HG03354 (cell line): Measurements from ENCODE around the gene PTPRM.

Experiments
- ATAC-seq: cut with Tn5 transposase; IDR thresholded peaks from one replicate; pipeline ENCODE4 v1.9.1; 2021; ENCODE audit warnings: mild to moderate bottlenecking; ENCODE audit not compliant: unreplicated experiment, poor library complexity, severe bottlenecking

PTPRM gene

GRCh38 chr18:7597500-7597899, 30.4 kb downstream of the PTPRM start:
- no peak for ATAC-seq

GRCh38 chr18:7598167-7599047, 31.3 kb downstream of the PTPRM start:
- ATAC-seq, result no peak

GRCh38 chr18:7600036-7600435, 32.9 kb downstream of the PTPRM start:
- no peak for ATAC-seq

- no peak for ATAC-seq
Observed at GRCh38 chr18:7600528-7601245, 33.6 kb downstream of the PTPRM start.

DNA sequence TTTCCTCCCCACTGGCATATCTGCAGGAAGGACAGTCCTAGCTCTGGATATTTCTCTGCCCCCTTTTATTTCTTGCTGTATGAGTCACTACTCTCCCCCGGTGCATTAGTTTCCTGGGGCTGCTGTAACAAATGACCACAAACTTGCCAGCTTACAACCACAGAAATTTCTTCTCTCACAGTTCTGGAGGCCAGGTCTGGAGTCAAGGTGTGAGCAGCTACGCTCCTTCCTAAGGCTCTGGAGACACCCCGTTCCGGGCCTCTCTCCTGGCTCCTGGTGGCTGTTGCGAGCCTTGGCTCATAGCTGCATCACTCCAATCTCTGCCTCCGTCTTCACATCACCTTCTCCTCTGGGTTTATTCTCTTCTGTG, 34.1 kb downstream of the PTPRM start:
- no peak for ATAC-seq

- ATAC-seq, result no peak
Observed at GRCh38 chr18:7601936-7602335, 34.8 kb downstream of the PTPRM start.

- no peak for ATAC-seq
Observed at GRCh38 chr18:7603259-7604000, 36.3 kb downstream of the PTPRM start.

- no peak for ATAC-seq
Observed at GRCh38 chr18:7604361-7604760, 37.2 kb downstream of the PTPRM start.

GRCh38 chr18:7605705-7606104, 38.6 kb downstream of the PTPRM start:
- ATAC-seq, result no peak

- no peak for ATAC-seq
Observed at GRCh38 chr18:7607540-7608173, 40.5 kb downstream of the PTPRM start.

DNA sequence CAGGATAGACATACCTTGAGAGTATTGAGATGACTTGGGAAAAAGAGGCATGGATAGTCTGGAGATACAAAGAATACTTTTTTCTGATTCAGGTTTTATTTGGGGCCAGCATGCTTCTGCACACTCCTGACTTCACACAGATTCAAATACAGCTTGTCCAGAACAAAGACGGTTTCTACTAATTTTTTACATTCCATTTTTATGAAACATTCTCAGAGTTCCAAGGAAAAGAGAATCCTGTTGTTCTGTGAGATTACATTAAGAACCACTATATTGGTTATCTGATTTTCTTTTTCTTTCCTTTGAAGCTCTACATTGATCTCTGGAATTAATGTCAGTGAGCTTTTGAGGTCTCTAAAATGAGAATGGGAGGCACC, 41.0 kb downstream of the PTPRM start:
- ATAC-seq, result no peak

- ATAC-seq, result no peak
Observed at GRCh38 chr18:7608781-7609201, 41.7 kb downstream of the PTPRM start.

GRCh38 chr18:7609617-7610016, 42.5 kb downstream of the PTPRM start:
- ATAC-seq, result no peak

GRCh38 chr18:7614042-7614441, 46.9 kb downstream of the PTPRM start:
- no peak for ATAC-seq

DNA sequence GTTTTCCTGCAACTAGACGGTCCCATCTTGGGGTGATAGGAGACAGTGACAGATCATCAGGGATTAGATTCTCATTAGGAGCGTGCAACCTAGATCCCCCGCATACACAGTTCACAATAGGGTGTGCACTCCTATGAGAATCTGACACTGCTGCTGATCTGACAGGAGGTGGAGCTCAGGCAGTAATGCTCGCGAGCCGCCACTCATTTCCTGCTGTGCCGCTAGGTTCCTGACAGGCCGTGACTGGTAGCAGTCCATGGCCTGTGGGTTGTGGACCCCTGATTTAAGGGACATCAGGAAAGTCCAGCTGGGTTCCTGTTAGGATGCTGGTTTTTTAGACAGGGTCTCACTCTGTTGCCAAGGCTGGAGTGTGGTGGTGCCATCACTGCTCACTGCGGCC, 48.7 kb downstream of the PTPRM start:
- no peak for ATAC-seq

- no peak for ATAC-seq
Observed at GRCh38 chr18:7616661-7617060, 49.5 kb downstream of the PTPRM start.

GRCh38 chr18:7617738-7618422, 50.8 kb downstream of the PTPRM start:
- ATAC-seq, result no peak

DNA sequence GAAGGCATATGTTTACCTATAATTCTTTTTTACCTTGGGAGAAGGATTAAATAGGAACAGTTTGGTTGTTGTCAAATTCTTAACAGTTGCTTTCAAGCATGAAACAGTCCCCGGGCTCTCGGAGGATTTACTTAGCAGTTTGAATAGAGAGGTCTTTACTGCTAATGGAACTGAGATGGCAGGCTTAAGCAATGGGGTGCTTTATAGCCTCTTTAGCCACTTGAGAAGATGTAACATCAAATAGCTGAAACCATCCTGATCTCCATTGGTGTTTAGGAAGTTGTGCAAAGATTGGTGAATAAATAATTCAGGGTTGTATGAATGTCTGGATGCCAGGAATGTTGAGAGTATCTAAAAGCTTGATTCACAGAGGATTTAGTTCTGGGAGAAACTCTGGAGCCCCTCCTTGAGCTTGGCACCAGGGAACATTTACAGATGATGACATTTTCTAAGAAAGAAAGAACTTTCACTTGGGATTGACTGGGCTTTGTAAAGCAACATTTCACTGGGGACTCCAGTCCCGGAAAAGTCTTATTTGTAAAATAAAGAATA, 51.9 kb downstream of the PTPRM start:
- ATAC-seq, result no peak

- no peak for ATAC-seq
Observed at GRCh38 chr18:7619676-7620075, 52.6 kb downstream of the PTPRM start.
